Subcutaneous abdominal adipose tissue (tissue), 5 donors: ENCODE measurements around the gene CPPED1.

Experiments
- H3K27ac ChIP-seq: one replicate; pipeline ENCODE4 v1.7.0; 2013; ENCODE audit warnings: low read depth, mild to moderate bottlenecking, inconsistent platforms, low read length, moderate library complexity
- H3K27me3 ChIP-seq, 5 donors: one replicate each; pipeline ENCODE4 v1.7.0; 2013; ENCODE audit warnings: low read length in 5 of 5, inconsistent platforms in 1 of 5; ENCODE audit not compliant: control insufficient read depth in 5 of 5, insufficient read depth in 4 of 5
- H3K36me3 ChIP-seq, 5 donors: one replicate each; pipeline ENCODE4 v1.7.0; 2013; ENCODE audit warnings: low read length in 5 of 5; ENCODE audit not compliant: control insufficient read depth in 5 of 5, insufficient read depth in 5 of 5
- H3K4me1 ChIP-seq, 5 donors: one replicate each; pipeline ENCODE4 v1.7.0; 2013; ENCODE audit warnings: low read length in 5 of 5, mild to moderate bottlenecking in 3 of 5, moderate library complexity in 1 of 5; ENCODE audit not compliant: control insufficient read depth in 5 of 5, insufficient read depth in 5 of 5
- H3K4me3 ChIP-seq, 5 donors: one replicate each; pipeline ENCODE4 v1.7.0; 2013; ENCODE audit warnings: low read length in 5 of 5, low read depth in 1 of 5
- H3K9ac ChIP-seq, 5 donors: one replicate each; pipeline ENCODE4 v1.7.0; 2013; ENCODE audit warnings: low read length in 5 of 5, mild to moderate bottlenecking in 4 of 5, moderate library complexity in 3 of 5
- H3K9me3 ChIP-seq, 5 donors: one replicate each; pipeline ENCODE4 v1.7.0; 2013; ENCODE audit warnings: low read length in 5 of 5; ENCODE audit not compliant: control insufficient read depth in 5 of 5
- donor health status: healthy.
- donor health status: healthy.
- donor health status: healthy.
- donor health status: healthy.
- donor health status: healthy.

CPPED1 gene

DNA sequence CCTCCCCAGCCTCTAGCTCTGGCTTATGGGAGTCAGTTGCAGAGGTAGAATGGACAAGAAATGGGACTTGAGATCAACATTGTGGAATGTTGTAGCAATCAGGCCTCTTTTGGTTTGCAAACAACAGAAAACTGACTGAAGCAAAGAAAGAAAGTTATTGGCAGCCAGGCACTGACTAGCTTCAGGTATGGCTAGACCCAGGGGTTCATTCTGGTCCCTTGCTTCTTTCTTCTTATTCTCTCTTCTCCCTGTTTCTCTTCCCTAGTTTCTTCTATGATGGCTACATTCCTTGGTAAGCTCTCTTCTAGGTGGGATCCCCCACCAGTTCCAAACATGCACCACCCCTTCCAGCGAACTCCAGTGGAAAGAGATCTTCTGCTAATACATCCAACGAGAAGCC, 154.3 kb downstream of the CPPED1 start:
- Histone ChIP-seq H3K9me3 (no peaks in the 10 kb centered on the region), H3K27ac (no peak overlapping the region), H3K4me1 (peaks cover 0 to 6% (median 0%) of the 10 kb centered on the region in 5 donors), H3K4me3 (no peak overlapping the region), H3K36me3 (no peaks in the 10 kb centered on the region), H3K9ac (no peak overlapping the region), H3K27me3 (peaks cover 0 to 4% (median 3%) of the 10 kb centered on the region in 5 donors)

DNA sequence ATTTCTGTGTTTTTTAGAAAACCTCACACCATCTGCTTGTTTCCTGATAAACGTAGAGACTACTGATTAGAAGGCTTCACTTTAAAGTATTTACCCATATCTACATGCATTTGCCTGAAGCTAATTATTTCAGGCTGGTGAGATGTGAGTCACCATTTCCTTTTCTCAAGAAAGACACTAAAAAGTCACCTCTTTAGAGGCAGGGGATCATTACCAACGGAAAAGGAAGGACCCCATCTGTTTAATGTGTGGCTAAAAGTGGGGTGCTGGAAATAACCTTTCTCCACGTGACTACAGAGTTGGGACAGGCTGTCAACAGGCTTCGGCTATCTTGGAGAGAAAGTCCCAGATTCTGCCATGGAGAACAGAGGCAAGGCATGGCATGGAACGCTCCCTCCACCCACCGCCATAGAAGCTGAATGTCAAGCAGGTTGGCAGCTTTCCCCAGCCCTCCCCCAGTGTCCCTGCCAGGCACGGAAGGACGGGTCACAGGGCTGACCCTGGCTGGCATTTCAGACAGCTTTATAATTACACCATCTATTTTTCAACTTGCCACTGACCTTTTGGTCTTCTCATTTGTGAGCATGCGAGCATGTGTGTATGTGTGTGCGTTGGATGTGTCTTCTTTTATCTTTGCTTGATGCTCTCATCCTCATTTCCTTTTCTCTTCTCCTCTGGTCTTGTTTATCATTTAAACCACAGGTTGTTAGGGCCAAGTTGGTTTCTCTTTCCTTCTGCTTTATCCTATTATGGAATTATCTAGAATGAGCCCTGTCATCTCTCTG, 157.0 kb downstream of the CPPED1 start:
- H3K9me3 ChIP-seq: peaks cover 0 to 8% (median 6%) of the 10 kb centered on the region in 5 donors
- no peak overlapping the region for H3K27ac ChIP-seq
- H3K4me1 ChIP-seq: peaks cover 0 to 6% (median 0%) of the 10 kb centered on the region in 5 donors
- H3K36me3 ChIP-seq: no peaks in the 10 kb centered on the region
- H3K4me3 ChIP-seq: no peak overlapping the region
- H3K9ac ChIP-seq: no peak overlapping the region
- H3K27me3 ChIP-seq: peaks cover 0 to 4% (median 3%) of the 10 kb centered on the region in 5 donors

DNA sequence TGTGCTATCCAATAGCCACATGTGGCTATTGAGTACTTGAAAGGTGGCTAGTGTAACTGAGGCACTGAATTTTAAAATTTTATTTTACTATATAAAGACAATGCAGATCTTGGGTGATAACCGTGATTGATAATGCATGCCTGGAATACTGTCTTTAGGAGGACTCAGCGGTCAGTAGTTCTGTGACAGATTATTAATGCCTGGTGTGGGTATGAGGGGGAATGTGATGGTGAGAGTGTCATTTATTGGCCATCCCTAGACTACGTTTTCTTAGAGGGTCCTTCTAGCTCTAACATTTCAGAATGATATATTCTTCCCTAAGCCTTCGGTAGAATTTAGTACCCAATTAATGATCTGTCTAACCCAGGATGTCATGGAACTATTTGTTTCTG, 157.6 kb downstream of the CPPED1 start:
- no peaks in the 10 kb centered on the region for H3K36me3 ChIP-seq
- H3K9me3 ChIP-seq: peaks cover 0 to 9% (median 6%) of the 10 kb centered on the region in 5 donors
- H3K27ac ChIP-seq: no peak overlapping the region
- H3K4me3 ChIP-seq: no peak overlapping the region
- H3K4me1 ChIP-seq: peaks cover 0 to 6% (median 0%) of the 10 kb centered on the region in 5 donors
- H3K27me3 ChIP-seq: peaks cover 0 to 4% (median 3%) of the 10 kb centered on the region in 5 donors
- no peak overlapping the region for H3K9ac ChIP-seq

DNA sequence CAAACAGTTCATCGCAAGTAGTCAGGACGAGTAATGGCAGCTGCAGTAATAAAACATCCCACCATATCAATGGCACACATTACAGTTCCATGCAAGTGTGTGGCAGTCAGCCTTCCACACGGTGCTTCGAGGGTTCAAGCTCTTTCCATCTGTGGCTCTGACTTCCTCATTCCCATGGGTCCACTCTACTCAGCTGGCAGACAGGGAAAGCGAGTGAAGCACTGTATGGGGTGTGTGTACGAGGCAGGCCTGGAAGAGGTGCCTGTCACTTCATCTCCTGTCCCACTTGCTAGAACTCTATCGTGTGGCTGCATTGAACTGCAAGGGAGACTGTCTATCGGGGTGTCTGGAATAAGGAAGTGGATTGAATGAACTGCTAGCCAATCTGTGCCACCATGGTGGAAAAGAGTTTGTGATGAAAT, 160.6 kb downstream of the CPPED1 start:
- peaks cover 0 to 6% (median 0%) of the 10 kb centered on the region in 5 donors for H3K4me1 ChIP-seq
- no peaks in the 10 kb centered on the region for H3K36me3 ChIP-seq
- H3K4me3 ChIP-seq: no peak overlapping the region
- H3K27ac ChIP-seq: no peak overlapping the region
- peaks cover 0 to 4% (median 0%) of the 10 kb centered on the region in 5 donors for H3K27me3 ChIP-seq
- H3K9ac ChIP-seq: no peak overlapping the region
- H3K9me3 ChIP-seq: peaks cover 2 to 14% (median 10%) of the 10 kb centered on the region in 5 donors

DNA sequence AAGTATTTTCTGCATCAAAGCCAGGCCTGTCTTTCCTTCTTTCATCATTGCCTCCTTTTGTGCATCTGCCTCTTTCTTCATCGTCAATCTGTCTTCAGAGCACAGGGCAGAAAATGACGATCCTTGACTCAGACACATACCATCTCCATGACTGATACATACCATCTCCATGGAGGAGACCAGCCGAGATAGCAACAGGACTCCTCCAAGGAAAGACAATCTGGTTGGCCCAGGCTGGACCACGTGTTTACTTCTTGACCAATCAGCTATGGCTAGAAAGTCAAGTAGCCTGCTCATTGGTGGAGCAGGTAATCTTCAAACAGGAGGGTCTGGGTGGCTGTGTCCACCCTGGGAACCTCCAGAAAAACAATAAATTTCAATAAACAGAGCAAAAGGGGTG, 164.6 kb downstream of the CPPED1 start:
- no peak overlapping the region for H3K27ac ChIP-seq
- H3K4me1 ChIP-seq: no peaks in the 10 kb centered on the region
- H3K4me3 ChIP-seq: no peak overlapping the region

DNA sequence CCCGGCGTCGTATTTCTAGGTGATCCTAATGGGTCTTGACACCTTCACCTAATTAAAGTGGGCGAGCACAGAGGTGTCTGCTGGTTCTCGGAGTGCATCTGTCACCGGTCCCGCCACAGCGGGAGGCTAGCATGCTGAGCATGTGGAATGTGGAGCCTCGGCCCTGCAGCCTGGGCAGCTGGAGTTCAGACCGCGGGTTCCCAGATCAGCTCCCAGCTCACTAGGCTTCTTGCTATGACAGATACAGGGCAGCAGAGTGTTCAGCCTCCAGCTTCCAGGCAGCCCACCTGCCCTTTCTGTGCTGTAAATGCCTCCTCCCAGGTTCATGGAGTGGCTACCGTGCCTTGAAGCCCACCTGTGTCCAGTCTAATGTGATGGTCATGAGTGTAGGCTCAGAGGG, 166.7 kb downstream of the CPPED1 start:
- H3K4me3 ChIP-seq: no peak overlapping the region
- no peaks in the 10 kb centered on the region for H3K36me3 ChIP-seq
- H3K4me1 ChIP-seq: no peaks in the 10 kb centered on the region
- no peak overlapping the region for H3K27ac ChIP-seq
- peaks cover 0 to 9% (median 6%) of the 10 kb centered on the region in 5 donors for H3K9me3 ChIP-seq
- H3K9ac ChIP-seq: no peak overlapping the region
- H3K27me3 ChIP-seq: peaks cover 0 to 3% (median 2%) of the 10 kb centered on the region in 5 donors

More for the DNA sequence above, 164.6 kb downstream of the CPPED1 start:
- H3K36me3 ChIP-seq: no peaks in the 10 kb centered on the region
- peaks cover 2 to 14% (median 10%) of the 10 kb centered on the region in 5 donors for H3K9me3 ChIP-seq
- H3K9ac ChIP-seq: no peak overlapping the region
- H3K27me3 ChIP-seq: peaks cover 0 to 3% (median 0%) of the 10 kb centered on the region in 5 donors

DNA sequence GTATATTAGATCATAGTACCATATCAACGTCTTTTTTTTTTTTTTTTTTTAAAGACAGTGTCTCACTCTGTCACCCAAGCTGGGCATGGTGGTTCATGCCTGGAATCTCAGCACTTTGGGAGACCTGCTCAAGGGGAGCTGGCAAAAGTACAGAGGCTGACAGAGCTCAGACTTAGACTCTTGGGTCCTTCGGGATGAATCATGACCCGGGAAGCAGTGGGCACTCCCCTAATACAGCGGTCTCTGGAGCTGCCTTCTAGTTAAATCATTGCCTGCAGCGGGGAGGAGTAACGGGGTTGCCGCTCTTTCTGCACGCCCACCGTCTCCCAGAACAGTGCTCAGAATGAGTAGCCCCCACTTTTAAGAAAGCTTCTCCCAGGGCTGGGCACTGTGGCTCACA, 174.4 kb downstream of the CPPED1 start:
- Histone ChIP-seq H3K36me3 (no peaks in the 10 kb centered on the region), H3K4me3 (no peak overlapping the region), H3K27ac (no peak overlapping the region), H3K4me1 (no peaks in the 10 kb centered on the region), H3K27me3 (peaks cover 2 to 7% (median 6%) of the 10 kb centered on the region in 5 donors), H3K9me3 (peaks cover 0 to under 1% (median under 1%) of the 10 kb centered on the region in 5 donors), H3K9ac (no peak overlapping the region)

DNA sequence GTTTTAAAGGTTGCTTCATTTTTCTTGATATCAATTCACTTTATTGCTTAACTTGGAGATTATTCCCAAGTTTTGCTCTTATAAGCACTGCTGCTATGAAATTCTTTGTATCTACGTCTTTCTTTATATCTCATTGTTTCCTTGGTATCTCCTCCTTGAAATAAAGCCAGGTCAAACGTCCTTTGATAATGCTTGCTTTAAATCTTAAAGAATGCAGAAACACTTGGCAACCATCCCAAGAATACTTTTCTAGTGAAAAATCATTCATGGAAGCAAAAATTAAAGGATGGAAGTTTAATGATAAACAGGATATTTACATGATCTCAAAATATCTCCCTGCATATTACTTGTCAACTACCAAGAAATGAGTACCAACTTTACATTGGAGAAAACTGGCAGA, 175.2 kb downstream of the CPPED1 start:
- Histone ChIP-seq H3K27me3 (peaks cover under 1 to 9% (median 6%) of the 10 kb centered on the region in 5 donors), H3K9me3 (peaks cover 0 to 6% (median 4%) of the 10 kb centered on the region in 5 donors), H3K4me1 (no peaks in the 10 kb centered on the region), H3K36me3 (no peaks in the 10 kb centered on the region), H3K27ac (no peak overlapping the region), H3K4me3 (no peak overlapping the region), H3K9ac (no peak overlapping the region)

DNA sequence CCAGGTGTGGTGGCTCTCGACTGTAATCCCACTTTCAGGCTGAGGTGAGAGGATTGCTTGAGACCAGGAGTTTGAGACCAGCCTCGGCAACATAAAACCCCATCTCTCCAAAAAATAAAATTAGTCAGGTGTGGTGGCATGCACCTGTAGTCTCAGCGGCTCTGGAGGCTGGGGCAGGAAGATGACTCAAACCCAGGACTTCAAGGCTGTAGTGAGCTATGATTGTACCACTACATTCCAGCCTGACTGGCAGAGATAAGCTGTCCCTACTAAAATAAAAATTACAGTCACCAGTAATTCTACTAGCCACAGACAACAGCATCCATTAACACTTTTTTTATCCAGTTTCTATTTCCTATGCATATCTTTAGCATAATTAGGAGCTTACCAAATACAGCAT, 176.3 kb downstream of the CPPED1 start:
- H3K4me3 ChIP-seq: no peak overlapping the region
- H3K27me3 ChIP-seq: peaks cover 0 to 9% (median 6%) of the 10 kb centered on the region in 5 donors
- H3K4me1 ChIP-seq: no peaks in the 10 kb centered on the region
- H3K9ac ChIP-seq: no peak overlapping the region
- no peaks in the 10 kb centered on the region for H3K36me3 ChIP-seq
- H3K27ac ChIP-seq: no peak overlapping the region
- peaks cover 0 to 6% (median 4%) of the 10 kb centered on the region in 5 donors for H3K9me3 ChIP-seq

DNA sequence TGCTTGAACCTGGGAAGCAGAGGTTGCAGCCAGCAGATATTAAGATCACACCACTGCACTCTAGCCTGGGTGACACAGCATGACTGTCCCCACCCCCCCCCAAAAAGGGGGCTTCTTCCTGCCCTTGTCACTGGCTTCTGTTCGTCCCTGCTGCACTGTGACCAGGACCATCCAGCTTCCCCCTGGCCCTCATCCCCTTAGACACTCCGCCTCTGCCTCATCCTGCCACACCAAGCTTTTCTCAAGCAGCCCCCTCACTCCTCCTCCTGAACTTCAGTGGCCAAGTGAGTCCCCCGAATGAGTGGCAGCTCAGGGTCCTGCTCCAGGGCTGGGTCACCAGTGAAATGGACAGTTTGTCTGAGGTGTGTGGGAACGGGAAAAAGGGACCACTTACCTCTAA, 177.3 kb downstream of the CPPED1 start:
- H3K4me3 ChIP-seq: no peak overlapping the region
- no peaks in the 10 kb centered on the region for H3K36me3 ChIP-seq
- no peaks in the 10 kb centered on the region for H3K4me1 ChIP-seq
- peaks cover 0 to 6% (median 4%) of the 10 kb centered on the region in 5 donors for H3K9me3 ChIP-seq
- peaks cover 0 to 9% (median 6%) of the 10 kb centered on the region in 5 donors for H3K27me3 ChIP-seq
- H3K27ac ChIP-seq: no peak overlapping the region
- no peak overlapping the region for H3K9ac ChIP-seq
